CD8-positive, alpha-beta memory T cell (primary cell): ENCODE measurements around the gene EXOC4. TPM values are rescaled to one million over a fixed set of nuclear protein-coding genes. Genes with fewer than 3 reads are reported as not detected.

Experiments used
- CTCF ChIA-PET: fragments of 350-600 bp; sonication (Branson Sonifier 250); formaldehyde crosslinking; loops from one replicate; lab custom pipeline; 2021; ENCODE audit warnings: antibody characterized with exemption; lab: Charles Lee
- POLR2A ChIA-PET: fragments of 350-600 bp; sonication (Branson Sonifier 250); formaldehyde crosslinking; loops from one replicate; lab custom pipeline; 2021; ENCODE audit warnings: antibody characterized with exemption; lab: Charles Lee
- DNase-seq, 5 donors: peaks; one replicate each; pipeline versions ENCODE4 v3.0.0 to v3.0.0-alpha.2; 2020 to 2022; ENCODE audit warnings: mixed read lengths in 1 of 5
- H3K27ac ChIP-seq: one replicate; pipeline ENCODE4 v1.7.0; 2013; ENCODE audit warnings: low read depth, mild to moderate bottlenecking, low read length, moderate library complexity
- H3K27me3 ChIP-seq: 2 replicates; pipeline ENCODE4 v1.7.0; 2013; ENCODE audit warnings: low read length, mild to moderate bottlenecking; ENCODE audit not compliant: insufficient read depth, poor library complexity, severe bottlenecking
- H3K36me3 ChIP-seq: 2 replicates; pipeline ENCODE4 v1.7.0; 2013; ENCODE audit warnings: mild to moderate bottlenecking, low read length, moderate library complexity; ENCODE audit not compliant: insufficient read depth
- H3K4me1 ChIP-seq: 2 replicates; pipeline ENCODE4 v1.7.0; 2013; ENCODE audit warnings: mild to moderate bottlenecking, low read length, moderate library complexity; ENCODE audit not compliant: insufficient read depth
- H3K4me3 ChIP-seq: 2 replicates; pipeline ENCODE4 v1.7.0; 2013; ENCODE audit warnings: mild to moderate bottlenecking, low read length
- H3K9me3 ChIP-seq: 2 replicates; pipeline ENCODE4 v1.7.0; 2013; ENCODE audit warnings: mild to moderate bottlenecking, low read length
- H3K27ac Mint-ChIP-seq, 8 donors: one replicate each; pipeline ENCODE4 v1.8.0; 2020 to 2021; ENCODE audit warnings: mixed read lengths in 8 of 8, mild to moderate bottlenecking in 6 of 8, inconsistent platforms in 3 of 8, moderate library complexity in 3 of 8
- H3K27me3 Mint-ChIP-seq, 2 donors: one replicate each; pipeline ENCODE4 v1.8.0; 2020 to 2021; ENCODE audit warnings: mixed read lengths in 2 of 2, mild to moderate bottlenecking in 1 of 2, moderate library complexity in 1 of 2
- H3K36me3 Mint-ChIP-seq, 3 donors: one replicate each; pipeline ENCODE4 v1.8.0; 2020 to 2021; ENCODE audit warnings: mixed read lengths in 3 of 3, inconsistent platforms in 1 of 3, mild to moderate bottlenecking in 1 of 3
- H3K4me1 Mint-ChIP-seq, 3 donors: one replicate each; pipeline ENCODE4 v1.8.0; 2020 to 2021; ENCODE audit warnings: mixed read lengths in 3 of 3, inconsistent platforms in 1 of 3, mild to moderate bottlenecking in 1 of 3
- H3K4me3 Mint-ChIP-seq, 7 donors: one replicate each; pipeline ENCODE4 v1.8.0; 2020 to 2021; ENCODE audit warnings: mixed read lengths in 7 of 7, mild to moderate bottlenecking in 6 of 7, moderate library complexity in 4 of 7, inconsistent platforms in 2 of 7
- H3K9me3 Mint-ChIP-seq, 5 donors: one replicate each; pipeline ENCODE4 v1.8.0; 2020 to 2022; ENCODE audit warnings: mixed read lengths in 5 of 5, mild to moderate bottlenecking in 3 of 5, moderate library complexity in 2 of 5, inconsistent platforms in 1 of 5
- polyA plus RNA-seq: library from polyadenylated mRNA; unstranded; fragments of 300-500 nt; fragmentation: Illumina TruSeq; gene quantifications from one replicate; pipeline ENCODE4 v1.2.3, GENCODE V29; 2021
- total RNA-seq, 2 experiments: library from RNA; stranded (reverse); gene quantifications; one replicate each; pipeline ENCODE4 v1.2.3, GENCODE V29; 2021

The EXOC4 gene
- total and polyA plus RNA-seq, 3 experiments from 2014 or later: 34.5 to 53.2 (median 50.3) TPM

GRCh38 chr7:133549633-133550032 is 296.8 kb downstream of the EXOC4 start:
- Histone ChIP-seq H3K9me3 (no peaks in the 10 kb centered on the region), H3K27me3 (no peaks in the 10 kb centered on the region), H3K4me1 (no peaks in the 10 kb centered on the region), H3K36me3 (no peaks in the 10 kb centered on the region), H3K4me3 (no peak overlapping the region), H3K27ac (no peak overlapping the region)
- DNase-seq: no peak
- H3K27me3 Mint-ChIP-seq: no peaks in the 10 kb centered on the region
- H3K27ac Mint-ChIP-seq: no peak overlapping the region
- peaks cover 0 to 4% (median 0%) of the 10 kb centered on the region in 3 donors for H3K4me1 Mint-ChIP-seq
- H3K4me3 Mint-ChIP-seq: no peak overlapping the region
- ChIA-PET POLR2A (no interaction called here), CTCF (no interaction called here)
- no peaks in the 10 kb centered on the region for H3K9me3 Mint-ChIP-seq
- H3K36me3 Mint-ChIP-seq: peaks cover 0 to 7% (median 3%) of the 10 kb centered on the region in 3 donors

DNA sequence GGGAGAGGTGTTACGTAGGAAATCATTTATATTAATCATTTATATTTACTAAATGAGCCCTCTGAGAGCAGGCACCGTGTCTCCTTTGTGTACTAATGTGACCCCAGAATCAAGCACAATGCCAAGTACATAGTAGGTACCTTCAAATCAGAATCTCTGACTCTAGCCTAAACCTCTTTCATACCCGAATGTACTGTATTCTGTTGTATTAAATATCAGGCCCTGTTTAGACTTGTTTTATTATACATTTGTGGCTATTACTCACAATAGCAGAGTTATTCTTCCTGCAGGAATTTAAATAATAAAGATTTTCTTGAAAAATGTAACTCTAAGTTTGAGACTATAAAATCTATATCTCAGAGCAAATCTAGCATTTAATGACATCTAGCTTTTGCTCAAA is 297.3 kb downstream of the EXOC4 start:
- ChIA-PET POLR2A (no interaction called here), CTCF (interaction anchor here (0.6 kb wide), 1 partner anchor 11 kb away, joined by 3 read pairs; no protein-coding TSS in a partner anchor)
- Histone ChIP-seq H3K4me3 (no peak overlapping the region), H3K27ac (no peak overlapping the region), H3K36me3 (no peaks in the 10 kb centered on the region), H3K27me3 (no peaks in the 10 kb centered on the region), H3K4me1 (no peaks in the 10 kb centered on the region), H3K9me3 (no peaks in the 10 kb centered on the region)
- no peaks in the 10 kb centered on the region for H3K27me3 Mint-ChIP-seq
- H3K4me3 Mint-ChIP-seq: no peak overlapping the region
- H3K36me3 Mint-ChIP-seq: peaks cover 0 to 7% (median 3%) of the 10 kb centered on the region in 3 donors
- no peak overlapping the region for H3K27ac Mint-ChIP-seq
- H3K9me3 Mint-ChIP-seq: no peaks in the 10 kb centered on the region
- peaks cover 0 to 4% (median 0%) of the 10 kb centered on the region in 3 donors for H3K4me1 Mint-ChIP-seq
- no peak for DNase-seq

DNA sequence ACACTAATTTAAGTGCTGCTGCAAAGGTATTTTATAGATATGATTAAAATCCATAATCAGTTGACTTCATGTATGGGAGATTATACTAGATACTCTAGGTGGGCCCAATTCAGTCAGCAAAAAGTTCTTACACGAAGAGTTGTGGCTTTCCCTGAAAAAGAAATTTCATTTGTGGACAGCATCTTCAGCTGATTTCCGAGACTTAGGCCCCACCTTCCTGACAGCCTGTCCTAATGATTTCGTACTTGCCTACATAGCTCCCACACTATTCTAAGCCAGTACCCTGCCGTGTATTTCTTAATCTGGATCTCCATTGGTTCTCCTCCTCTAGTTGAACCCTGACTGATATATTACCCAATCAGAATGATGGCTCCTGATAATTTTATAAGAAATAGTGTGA is 297.9 kb downstream of the EXOC4 start:
- H3K27me3 ChIP-seq: no peaks in the 10 kb centered on the region
- Mint-ChIP-seq H3K4me1 (peaks cover 0 to 4% (median 0%) of the 10 kb centered on the region in 3 donors), H3K27me3 (no peaks in the 10 kb centered on the region), H3K27ac (no peak overlapping the region), H3K9me3 (no peaks in the 10 kb centered on the region), H3K4me3 (no peak overlapping the region), H3K36me3 (peaks cover 0 to 7% (median 3%) of the 10 kb centered on the region in 3 donors)
- no peak for DNase-seq
- ChIA-PET CTCF (no interaction called here), POLR2A (no interaction called here)
- no peaks in the 10 kb centered on the region for H3K36me3 ChIP-seq
- H3K4me1 ChIP-seq: no peaks in the 10 kb centered on the region
- no peak overlapping the region for H3K27ac ChIP-seq
- no peak overlapping the region for H3K4me3 ChIP-seq
- H3K9me3 ChIP-seq: no peaks in the 10 kb centered on the region

GRCh38 chr7:133551466-133551865 is 298.6 kb downstream of the EXOC4 start:
- Histone ChIP-seq H3K27me3 (no peaks in the 10 kb centered on the region), H3K4me1 (no peaks in the 10 kb centered on the region), H3K27ac (no peak overlapping the region), H3K9me3 (no peaks in the 10 kb centered on the region), H3K36me3 (no peaks in the 10 kb centered on the region), H3K4me3 (no peak overlapping the region)
- Mint-ChIP-seq H3K4me1 (peaks cover 0 to 4% (median 0%) of the 10 kb centered on the region in 3 donors), H3K9me3 (no peaks in the 10 kb centered on the region), H3K36me3 (peaks cover 0 to 7% (median 3%) of the 10 kb centered on the region in 3 donors), H3K4me3 (no peak overlapping the region), H3K27me3 (no peaks in the 10 kb centered on the region), H3K27ac (no peak overlapping the region)
- ChIA-PET POLR2A (no interaction called here), CTCF (no interaction called here)
- DNase-seq: no peak

- Mint-ChIP-seq H3K27me3 (no peaks in the 10 kb centered on the region), H3K27ac (no peak overlapping the region), H3K9me3 (no peaks in the 10 kb centered on the region), H3K4me1 (peaks cover 0 to 4% (median 0%) of the 10 kb centered on the region in 3 donors), H3K36me3 (peaks cover 0 to 7% (median 3%) of the 10 kb centered on the region in 3 donors), H3K4me3 (no peak overlapping the region)
- no peaks in the 10 kb centered on the region for H3K36me3 ChIP-seq
- H3K27me3 ChIP-seq: no peaks in the 10 kb centered on the region
- CTCF ChIA-PET: interaction anchor here (1.4 kb wide), 1 partner anchor 10 kb away, joined by 4 read pairs; no protein-coding TSS in a partner anchor
- H3K27ac ChIP-seq: no peak overlapping the region
- no peaks in the 10 kb centered on the region for H3K9me3 ChIP-seq
- H3K4me1 ChIP-seq: no peaks in the 10 kb centered on the region
- DNase-seq: no peak
- POLR2A ChIA-PET: no interaction called here
- H3K4me3 ChIP-seq: no peak overlapping the region
These were observed 299.2 kb downstream of the EXOC4 start for GRCh38 chr7:133552079-133552478.

- no peak overlapping the region for H3K4me3 ChIP-seq
- H3K4me1 ChIP-seq: no peaks in the 10 kb centered on the region
- no peaks in the 10 kb centered on the region for H3K9me3 Mint-ChIP-seq
- no peaks in the 10 kb centered on the region for H3K27me3 Mint-ChIP-seq
- POLR2A ChIA-PET: no interaction called here
- DNase-seq: no peak
- H3K27ac ChIP-seq: no peak overlapping the region
- H3K9me3 ChIP-seq: no peaks in the 10 kb centered on the region
- H3K27me3 ChIP-seq: no peaks in the 10 kb centered on the region
- peaks cover 0 to 3% (median 0%) of the 10 kb centered on the region in 3 donors for H3K4me1 Mint-ChIP-seq
- no peaks in the 10 kb centered on the region for H3K36me3 Mint-ChIP-seq
- CTCF ChIA-PET: no interaction called here
- H3K27ac Mint-ChIP-seq: no peak overlapping the region
- H3K4me3 Mint-ChIP-seq: no peak overlapping the region
- no peaks in the 10 kb centered on the region for H3K36me3 ChIP-seq
These were observed 301.5 kb downstream of the EXOC4 start for GRCh38 chr7:133554330-133554729.

- CTCF ChIA-PET: no interaction called here
- H3K4me1 ChIP-seq: no peaks in the 10 kb centered on the region
- no peaks in the 10 kb centered on the region for H3K27me3 Mint-ChIP-seq
- H3K27me3 ChIP-seq: no peaks in the 10 kb centered on the region
- H3K9me3 ChIP-seq: no peaks in the 10 kb centered on the region
- POLR2A ChIA-PET: no interaction called here
- no peak overlapping the region for H3K4me3 Mint-ChIP-seq
- DNase-seq: no peak
- no peaks in the 10 kb centered on the region for H3K9me3 Mint-ChIP-seq
- no peaks in the 10 kb centered on the region for H3K36me3 ChIP-seq
- H3K27ac Mint-ChIP-seq: no peak overlapping the region
- H3K36me3 Mint-ChIP-seq: peaks cover 0 to 3% (median 0%) of the 10 kb centered on the region in 3 donors
- no peak overlapping the region for H3K4me3 ChIP-seq
- H3K27ac ChIP-seq: no peak overlapping the region
- peaks cover 0 to 3% (median 0%) of the 10 kb centered on the region in 3 donors for H3K4me1 Mint-ChIP-seq
These were observed 303.2 kb downstream of the EXOC4 start for GRCh38 chr7:133556048-133556447.

- no peaks in the 10 kb centered on the region for H3K36me3 ChIP-seq
- no peak overlapping the region for H3K27ac ChIP-seq
- Mint-ChIP-seq H3K36me3 (peaks cover 0 to 8% (median under 1%) of the 10 kb centered on the region in 3 donors), H3K4me1 (peaks cover 0 to 3% (median 0%) of the 10 kb centered on the region in 3 donors), H3K4me3 (no peak overlapping the region), H3K27me3 (no peaks in the 10 kb centered on the region), H3K27ac (peak overlapping the region in 3 of 8 donors; percentile 0 to 92 (median 34)), H3K9me3 (no peaks in the 10 kb centered on the region)
- ChIA-PET POLR2A (no interaction called here), CTCF (no interaction called here)
- no peaks in the 10 kb centered on the region for H3K9me3 ChIP-seq
- H3K4me1 ChIP-seq: no peaks in the 10 kb centered on the region
- no peak overlapping the region for H3K4me3 ChIP-seq
- H3K27me3 ChIP-seq: no peaks in the 10 kb centered on the region
- no peak for DNase-seq
These were observed 303.7 kb downstream of the EXOC4 start for GRCh38 chr7:133556553-133556952.
